Prostate gland (tissue), 2 donors: ENCODE measurements around the gene ZNF280C.

ENCODE experiments used
- CTCF ChIP-seq, 4 experiments: fragments of 200-600 bp in 2 of 4; fragments of 450-650 bp in 2 of 4; sonication (generic) in 2 of 4; IDR thresholded peaks; 1 replicate in 3 of 4; 2 replicates in 1 of 4; pipeline ENCODE4 v1.5.1; 2016 to 2019; ENCODE audit warnings: antibody characterized with exemption in 4 of 4, mild to moderate bottlenecking in 2 of 4, moderate library complexity in 2 of 4
- POLR2A ChIP-seq: fragments of 450-650 bp; IDR thresholded peaks from one replicate; pipeline ENCODE4 v1.6.1; 2016; ENCODE audit warnings: antibody characterized with exemption, mild to moderate bottlenecking
- POLR2AphosphoS5 ChIP-seq: sonication (generic); formaldehyde crosslinking; IDR thresholded peaks from one replicate; pipeline ENCODE4 v1.6.1; 2017; ENCODE audit warnings: antibody characterized with exemption

- TF ChIP-seq CTCF (IDR thresholded peaks at IDR 0.05) (no peak), POLR2A (no peak), POLR2AphosphoS5 (no peak)
These were observed 101.7 kb downstream of the ZNF280C start for GRCh38 chrX:130167040-130167439.
